Measurements from ENCODE around the gene PHF21B. TPM values are rescaled to one million over a fixed set of nuclear protein-coding genes. Genes with fewer than 3 reads are reported as not detected.

The PHF21B gene
- total RNA-seq, 1 donor from 2014 or later: 37.4 TPM

GRCh38 chr22:44870021-44870420, 139.8 kb downstream of the PHF21B start:
- DNase-seq (ENCODE audit: low spot score, unreplicated experiment): no peak
- Mint-ChIP-seq H3K4me3 (ENCODE audit: low read depth) (no peak overlapping the region), H3K27ac (peak overlapping the region; percentile 49), H3K36me3 (ENCODE audit: insufficient read depth) (peaks cover 7% of the 10 kb centered on the region), H3K27me3 (no peaks in the 10 kb centered on the region), H3K9me3 (ENCODE audit: low read depth) (peaks cover 8% of the 10 kb centered on the region), H3K4me1 (ENCODE audit: low read depth) (peaks cover 6% of the 10 kb centered on the region)
- no peak for TF ChIP-seq CTCF (IDR thresholded peaks at IDR 0.05; ENCODE audit: unreplicated experiment)

GRCh38 chr22:44869196-44869595, 140.6 kb downstream of the PHF21B start:
- H3K4me1 Mint-ChIP-seq (ENCODE audit: low read depth): peaks cover 6% of the 10 kb centered on the region
- no peaks in the 10 kb centered on the region for H3K27me3 Mint-ChIP-seq
- no peak for DNase-seq (ENCODE audit: low spot score, unreplicated experiment)
- H3K9me3 Mint-ChIP-seq (ENCODE audit: low read depth): peaks cover 8% of the 10 kb centered on the region
- H3K36me3 Mint-ChIP-seq (ENCODE audit: insufficient read depth): peaks cover 11% of the 10 kb centered on the region
- TF ChIP-seq CTCF (IDR thresholded peaks at IDR 0.05; ENCODE audit: unreplicated experiment): no peak
- H3K4me3 Mint-ChIP-seq (ENCODE audit: low read depth): no peak overlapping the region
- H3K27ac Mint-ChIP-seq: peak overlapping the region; percentile 15

GRCh38 chr22:44865193-44866057, 144.4 kb downstream of the PHF21B start:
- Mint-ChIP-seq H3K4me1 (ENCODE audit: low read depth) (peaks cover 5% of the 10 kb centered on the region), H3K27me3 (no peaks in the 10 kb centered on the region), H3K9me3 (ENCODE audit: low read depth) (peaks cover 3% of the 10 kb centered on the region), H3K36me3 (ENCODE audit: insufficient read depth) (peaks cover 14% of the 10 kb centered on the region), H3K27ac (no peak overlapping the region), H3K4me3 (ENCODE audit: low read depth) (no peak overlapping the region)
- DNase-seq (ENCODE audit: low spot score, unreplicated experiment): no peak
- no peak for TF ChIP-seq CTCF (IDR thresholded peaks at IDR 0.05; ENCODE audit: unreplicated experiment)

GRCh38 chr22:44862981-44863860, 146.6 kb downstream of the PHF21B start:
- no peak for DNase-seq (ENCODE audit: low spot score, unreplicated experiment)
- peaks cover 3% of the 10 kb centered on the region for H3K9me3 Mint-ChIP-seq (ENCODE audit: low read depth)
- no peak overlapping the region for H3K4me3 Mint-ChIP-seq (ENCODE audit: low read depth)
- no peak overlapping the region for H3K27ac Mint-ChIP-seq
- TF ChIP-seq CTCF (IDR thresholded peaks at IDR 0.05; ENCODE audit: unreplicated experiment): no peak
- no peaks in the 10 kb centered on the region for H3K27me3 Mint-ChIP-seq
- H3K36me3 Mint-ChIP-seq (ENCODE audit: insufficient read depth): peaks cover 16% of the 10 kb centered on the region
- no peaks in the 10 kb centered on the region for H3K4me1 Mint-ChIP-seq (ENCODE audit: low read depth)

- no peak for TF ChIP-seq CTCF (IDR thresholded peaks at IDR 0.05; ENCODE audit: unreplicated experiment)
- Mint-ChIP-seq H3K27me3 (no peaks in the 10 kb centered on the region), H3K4me1 (ENCODE audit: low read depth) (no peaks in the 10 kb centered on the region), H3K9me3 (ENCODE audit: low read depth) (peaks cover 2% of the 10 kb centered on the region), H3K4me3 (ENCODE audit: low read depth) (no peak overlapping the region), H3K27ac (no peak overlapping the region), H3K36me3 (ENCODE audit: insufficient read depth) (peaks cover 17% of the 10 kb centered on the region)
- no peak for DNase-seq (ENCODE audit: low spot score, unreplicated experiment)
These were observed 147.5 kb downstream of the PHF21B start for GRCh38 chr22:44862281-44862680.
